DMS79 treated with DMSO at 0.1 percent for 48 hours (cell line): ENCODE measurements around the gene LTBP2.
"Not testable (repeated sequence)": the region's sequence is repeated elsewhere in the genome, so short reads cannot be mapped to it uniquely, and the experiment has no call there.

ENCODE experiments used
- DNase-seq: peaks from one replicate; lab custom pipeline; 2025; lab: John Stamatoyannopoulos, UW

LTBP2 gene

GRCh38 chr14:74551001-74551400 lies 61.0 kb downstream of the LTBP2 start:
- no peak for DNase-seq

GRCh38 chr14:74550071-74550470 lies 62.0 kb downstream of the LTBP2 start:
- no peak for DNase-seq

- no peak for DNase-seq
These were observed 62.4 kb downstream of the LTBP2 start for GRCh38 chr14:74549588-74549987.

DNA sequence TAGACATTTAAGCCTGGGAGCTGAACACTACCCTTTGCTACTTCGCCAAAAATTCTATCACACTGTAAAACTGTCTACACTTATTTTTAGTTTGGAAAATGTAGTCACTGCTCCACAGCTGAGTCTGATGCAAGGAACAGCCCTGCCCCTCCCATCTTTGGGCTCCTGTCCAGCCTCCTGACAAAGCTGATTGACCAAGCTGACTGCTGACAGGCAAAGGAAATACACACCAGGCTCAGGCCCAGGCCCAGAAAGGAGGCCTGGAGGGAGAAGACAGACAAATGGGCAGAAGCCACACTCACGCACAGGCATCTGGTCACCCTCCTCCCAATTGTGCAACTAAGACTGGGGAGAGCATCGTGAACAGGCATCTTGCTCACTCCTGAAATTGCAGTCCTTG lies 63.2 kb downstream of the LTBP2 start:
- no peak for DNase-seq

DNA sequence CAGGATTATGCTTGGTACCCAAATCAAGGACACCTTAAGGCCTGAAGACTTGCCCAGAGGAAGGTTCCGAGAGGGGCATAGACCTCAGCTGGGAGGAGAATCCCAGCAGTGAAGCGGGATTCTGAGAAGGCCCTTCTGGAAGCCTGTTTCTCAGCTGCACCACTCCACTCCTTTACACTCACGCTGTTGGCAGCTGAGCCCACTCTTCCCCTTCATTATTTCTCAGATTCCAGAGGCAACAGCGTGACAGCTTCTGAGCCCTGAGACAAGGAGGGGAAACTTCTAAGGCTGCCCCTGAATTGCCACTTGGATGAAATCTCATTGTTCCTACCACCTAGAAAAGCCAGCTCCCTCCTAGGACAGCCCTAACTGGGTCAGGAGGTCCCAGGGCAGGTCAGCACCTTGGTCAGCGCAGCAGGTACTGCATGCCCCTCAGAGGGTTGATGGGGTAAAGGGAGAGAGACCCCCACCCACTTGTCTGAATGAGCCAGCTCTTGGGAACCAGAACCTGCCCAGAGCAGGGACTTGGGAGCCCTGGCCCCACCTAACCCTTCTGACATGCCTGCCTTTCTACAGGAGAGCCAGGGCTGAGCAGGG lies 64.6 kb downstream of the LTBP2 start:
- DNase-seq = no peak

DNA sequence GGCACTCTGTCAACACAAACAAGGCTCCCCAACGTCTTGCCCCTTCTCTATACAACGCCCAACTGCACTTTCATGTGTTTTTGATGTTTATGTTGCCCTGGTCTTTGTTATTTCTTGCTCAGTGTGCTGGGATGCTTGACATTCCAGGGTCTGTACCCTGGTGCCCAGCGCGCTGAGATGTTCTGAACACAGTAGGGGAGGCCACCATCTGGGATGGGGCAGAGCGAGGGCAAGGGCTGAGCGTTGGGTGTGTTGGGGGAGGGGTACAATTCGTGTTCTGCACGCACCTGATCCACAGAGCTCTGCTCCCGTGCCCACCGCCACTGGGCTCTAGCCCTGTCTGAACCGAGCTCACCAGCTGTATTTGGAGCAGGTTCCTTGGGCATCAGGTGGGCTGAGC lies 65.6 kb downstream of the LTBP2 start:
- no peak for DNase-seq

- no peak for DNase-seq
These were observed 66.7 kb downstream of the LTBP2 start for GRCh38 chr14:74545386-74545785.

GRCh38 chr14:74543771-74544438 lies 68.1 kb downstream of the LTBP2 start:
- no peak for DNase-seq

GRCh38 chr14:74542056-74542685 lies 69.9 kb downstream of the LTBP2 start:
- DNase-seq = no peak

GRCh38 chr14:74541225-74541624 lies 70.8 kb downstream of the LTBP2 start:
- DNase-seq = no peak

DNA sequence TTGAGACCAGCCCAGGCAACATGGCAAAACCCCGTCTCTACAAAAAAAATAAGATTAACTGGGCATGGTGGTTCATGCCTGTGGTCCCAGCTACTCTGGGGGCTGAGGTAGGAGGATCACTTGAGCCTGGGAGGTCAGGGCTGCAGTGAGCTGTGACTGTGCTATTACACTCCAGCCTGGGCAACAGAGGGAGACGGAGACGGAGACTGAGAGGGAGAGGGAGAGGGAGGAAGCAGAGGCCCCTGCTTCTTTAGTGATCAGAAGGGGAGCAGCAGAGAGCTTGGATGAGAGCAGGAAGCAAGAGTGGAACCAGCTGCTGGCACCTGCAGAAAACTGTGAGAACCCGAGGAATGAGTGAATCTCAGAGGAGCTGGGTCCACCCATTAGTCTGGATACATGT lies 72.5 kb downstream of the LTBP2 start:
- no peak for DNase-seq

DNA sequence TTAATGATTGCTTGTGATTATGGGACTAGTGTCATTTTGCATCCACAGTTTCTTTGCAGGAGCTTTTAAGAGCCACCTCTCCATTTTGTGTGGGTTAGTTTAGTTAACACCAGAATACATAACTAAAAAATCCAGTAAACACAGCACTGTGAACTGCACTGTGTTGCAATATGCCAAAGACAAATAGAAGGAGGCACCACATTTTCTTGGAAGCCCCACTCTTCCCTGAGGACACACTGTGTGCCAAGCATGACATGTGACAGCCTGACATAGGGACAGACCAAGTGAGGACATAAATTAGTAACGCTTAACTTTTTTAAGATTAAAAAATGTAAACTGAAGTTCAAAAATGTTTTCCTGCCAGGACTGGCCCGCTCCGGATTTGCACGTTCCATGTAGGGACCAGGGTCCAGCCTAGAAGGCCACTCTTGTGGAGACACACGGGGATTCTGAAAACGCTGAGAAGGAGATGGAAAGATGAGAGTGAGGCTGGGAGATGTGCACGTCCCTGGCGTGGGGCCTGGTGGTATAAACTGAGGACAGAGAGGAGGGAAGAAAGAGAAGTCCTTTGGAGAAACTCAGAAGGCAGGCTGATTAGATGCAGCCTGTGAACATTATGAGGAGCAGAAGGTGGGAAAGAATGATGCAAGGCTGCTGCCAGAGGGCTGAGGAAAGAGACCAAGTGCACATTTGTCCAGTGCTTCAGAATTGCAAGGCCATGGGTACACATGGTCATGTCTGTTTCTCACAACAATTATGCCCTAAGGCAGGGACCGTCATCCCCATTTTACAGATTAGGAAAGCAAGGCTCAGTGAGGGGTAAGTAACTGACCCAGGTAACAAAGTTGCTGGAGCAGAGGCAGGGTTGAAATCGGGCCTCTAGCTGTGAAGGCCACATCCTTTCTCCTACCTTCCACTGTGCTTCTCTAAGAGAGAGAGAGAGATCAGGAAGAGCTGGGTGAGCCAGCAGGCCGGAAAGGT lies 73.3 kb downstream of the LTBP2 start:
- no peak for DNase-seq

- DNase-seq = not testable (repeated sequence)
These were observed 75.7 kb downstream of the LTBP2 start for GRCh38 chr14:74536336-74536735.

GRCh38 chr14:74535756-74536325 lies 76.2 kb downstream of the LTBP2 start:
- DNase-seq = no peak

DNA sequence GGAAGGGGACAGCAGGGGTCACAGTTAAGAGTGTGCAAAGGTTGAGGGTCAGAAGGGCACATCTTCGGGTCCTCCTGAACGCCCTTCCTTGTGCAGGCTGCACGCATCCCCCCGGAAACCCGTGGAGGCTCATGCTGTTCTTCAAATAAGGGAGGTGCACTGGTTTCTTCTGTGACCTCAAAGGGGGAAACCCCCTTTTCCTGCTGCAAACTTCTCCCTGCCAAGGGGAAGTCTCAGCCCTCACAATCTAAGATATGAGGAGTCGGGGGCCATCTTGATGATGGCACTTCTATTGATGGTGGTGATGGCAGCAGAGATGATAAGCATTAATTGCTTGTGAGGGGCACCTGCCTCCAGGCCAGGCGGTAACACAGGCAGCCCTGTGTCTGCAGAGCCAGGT lies 78.5 kb downstream of the LTBP2 start:
- no peak for DNase-seq

DNA sequence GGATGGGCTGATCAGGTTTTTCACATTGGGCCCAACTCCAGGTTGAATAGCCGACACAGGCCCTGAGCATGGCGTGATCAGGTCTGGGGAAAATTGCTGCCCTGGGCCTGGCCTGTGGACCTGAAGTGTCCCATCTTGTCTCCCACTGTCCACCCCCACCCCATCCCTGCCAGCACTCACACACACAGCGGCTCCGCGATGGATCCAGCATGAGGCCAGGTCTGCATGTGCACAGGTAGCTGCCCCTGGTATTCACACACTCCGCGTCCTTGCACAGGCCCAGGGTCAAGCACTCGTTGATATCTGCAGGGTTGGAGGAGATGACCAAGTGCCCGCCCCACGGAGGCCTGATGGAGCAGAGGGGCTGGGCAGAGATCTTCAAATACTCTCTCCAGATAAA lies 79.8 kb downstream of the LTBP2 start:
- DNase-seq = no peak

GRCh38 chr14:74531467-74531866 lies 80.6 kb downstream of the LTBP2 start:
- DNase-seq = no peak

DNA sequence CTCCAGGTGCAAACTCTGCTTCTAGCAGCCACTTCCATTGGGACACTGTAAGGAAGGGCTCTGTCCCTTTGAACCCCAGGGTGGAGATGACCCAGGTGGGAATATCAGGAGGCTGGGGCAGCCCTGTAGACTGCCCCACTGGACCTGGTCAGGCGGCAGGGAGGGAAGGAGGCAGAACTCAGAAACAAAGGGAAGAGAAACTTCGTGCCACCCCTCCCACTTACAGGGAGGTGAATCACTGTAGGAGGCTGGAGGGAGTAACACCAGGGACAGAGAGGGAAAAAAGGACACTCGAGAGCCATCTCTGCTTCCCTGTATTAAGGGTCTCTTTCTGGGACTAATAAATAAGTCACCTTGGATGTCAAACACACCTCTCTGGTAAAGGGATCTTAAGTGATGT lies 81.0 kb downstream of the LTBP2 start:
- DNase-seq = no peak

- no peak for DNase-seq
These were observed 83.2 kb downstream of the LTBP2 start for GRCh38 chr14:74528886-74529285.

DNA sequence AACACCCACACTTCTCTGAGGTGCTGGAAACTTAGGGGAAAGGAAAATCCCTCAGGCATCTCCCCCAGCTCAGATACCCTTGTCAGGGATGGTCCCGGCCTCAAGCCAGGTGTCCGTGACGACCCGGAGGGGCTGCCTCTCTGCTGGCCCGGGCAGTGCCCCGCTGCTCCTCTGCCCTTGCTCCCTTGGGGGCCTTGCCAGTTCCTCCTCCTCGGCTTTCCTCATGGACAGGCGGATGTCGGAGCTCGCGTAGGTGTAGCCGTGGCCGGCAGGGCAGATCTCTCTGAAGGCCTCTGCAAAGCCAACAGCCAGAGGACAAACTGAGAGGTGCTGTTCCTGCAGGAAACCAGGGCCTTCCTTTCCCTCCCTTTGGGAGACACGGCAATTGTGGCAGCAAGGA lies 83.6 kb downstream of the LTBP2 start:
- DNase-seq = no peak

DNA sequence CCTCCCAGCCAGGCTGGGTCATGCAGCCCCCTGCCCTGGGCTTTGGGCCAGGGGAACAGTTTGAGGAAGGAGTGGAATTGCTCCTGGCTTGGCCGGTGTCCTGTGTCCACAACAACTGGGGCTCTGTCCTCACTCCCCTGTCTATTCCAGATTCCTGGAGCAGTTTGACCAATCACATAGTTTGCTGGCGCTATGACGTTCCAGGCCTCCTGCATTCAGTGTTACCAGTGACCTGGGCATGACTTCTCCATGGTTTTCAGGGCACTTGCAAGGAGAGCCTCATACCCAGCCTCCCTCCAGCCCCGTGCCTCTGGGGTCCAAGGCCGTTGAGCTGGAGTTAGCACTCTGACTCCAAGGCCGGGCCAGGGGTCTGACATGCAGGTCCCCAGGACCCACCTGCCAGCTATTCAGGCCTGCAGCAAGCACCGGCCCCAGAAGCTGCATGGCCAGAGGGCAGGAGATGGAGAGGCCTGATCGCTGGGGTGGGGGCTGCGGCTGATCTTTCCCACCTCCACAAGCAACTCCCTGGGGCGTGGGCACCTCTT lies 84.2 kb downstream of the LTBP2 start:
- DNase-seq = no peak
